Activated gamma-delta T cell treated with Interleukin-2 at 50 U/mL for 16 hours (primary cell): ENCODE data around the gene EIF4G1.

Source experiments
- DNase-seq: peaks from one replicate; pipeline ENCODE4 v3.0.0-alpha.2; 2020

Gene EIF4G1

DNA sequence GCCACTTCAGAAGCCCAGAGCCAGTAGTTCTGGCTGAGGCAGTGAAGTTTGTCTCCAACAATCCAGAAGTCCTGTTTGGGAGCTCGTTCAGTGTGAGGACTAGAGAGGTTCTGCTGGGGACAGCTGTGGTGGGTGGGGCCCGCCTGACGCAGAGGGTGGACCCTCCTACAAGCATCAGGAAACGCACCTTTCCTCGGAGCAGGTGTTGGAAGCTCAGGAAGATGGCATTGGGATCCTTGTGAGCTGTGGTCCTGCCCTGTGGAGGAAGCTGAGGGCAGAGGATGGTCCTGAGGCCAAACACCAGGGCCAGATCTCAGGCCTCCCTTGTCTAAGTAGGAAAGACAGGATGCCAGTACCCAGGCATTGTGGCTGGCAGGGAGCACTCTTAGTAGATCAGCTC, 58.5 kb downstream of the EIF4G1 start:
- DNase-seq, result no peak

DNA sequence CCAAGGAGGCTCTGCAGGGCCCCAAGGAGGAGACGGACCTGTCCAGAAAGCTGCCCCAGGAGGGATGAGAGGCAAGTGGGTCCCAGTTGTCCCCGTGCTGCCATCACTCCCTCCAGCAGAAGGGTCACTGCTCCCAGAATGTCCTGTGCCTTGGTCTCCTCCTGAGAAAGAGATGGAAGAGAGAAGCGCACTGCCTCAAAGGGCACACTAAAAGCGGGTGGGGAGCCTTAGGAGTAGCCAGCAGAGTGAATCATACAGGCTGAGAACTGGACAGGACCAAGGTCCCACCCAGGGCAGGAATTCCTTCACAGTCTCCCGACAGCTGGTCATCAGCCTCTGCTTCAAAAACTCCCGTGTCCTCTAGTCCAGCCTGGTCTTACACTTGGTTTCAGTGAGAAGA, 59.0 kb downstream of the EIF4G1 start:
- DNase-seq, result no peak

DNA sequence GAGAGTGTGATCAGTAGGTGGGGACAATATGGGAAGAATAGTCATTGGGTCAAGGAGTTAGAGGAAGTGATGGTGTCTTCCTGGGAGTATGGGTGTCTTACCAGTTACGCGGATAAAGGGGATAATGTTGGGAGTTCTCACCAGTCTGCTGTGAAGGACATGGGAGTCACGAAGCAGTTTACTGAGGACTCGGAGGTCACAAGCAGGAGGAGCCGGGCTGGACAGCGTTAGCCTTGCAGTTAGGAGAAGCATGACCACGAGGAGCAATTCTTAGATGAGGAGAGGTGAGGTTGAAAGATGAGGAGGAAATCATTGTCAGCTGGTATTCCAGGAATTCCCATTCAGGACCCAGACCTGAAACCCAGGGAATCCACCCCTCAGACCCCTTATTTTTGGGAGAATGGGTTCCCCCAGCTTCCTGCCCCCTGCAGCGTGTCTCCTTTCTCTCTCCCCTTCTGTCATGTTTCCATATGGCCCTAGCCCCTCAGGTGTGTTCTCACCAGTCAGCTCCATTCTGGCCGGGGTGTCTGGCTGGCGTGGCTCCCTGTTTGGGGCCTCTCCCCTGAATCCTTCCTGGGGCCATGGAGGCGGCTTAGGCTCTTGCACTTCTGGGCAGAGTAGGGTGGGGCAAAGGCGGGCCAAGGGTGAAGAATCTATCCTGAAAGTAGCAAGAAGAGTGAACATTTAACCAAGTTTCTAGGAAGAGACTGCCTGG, 61.5 kb downstream of the EIF4G1 start:
- no peak for DNase-seq

DNA sequence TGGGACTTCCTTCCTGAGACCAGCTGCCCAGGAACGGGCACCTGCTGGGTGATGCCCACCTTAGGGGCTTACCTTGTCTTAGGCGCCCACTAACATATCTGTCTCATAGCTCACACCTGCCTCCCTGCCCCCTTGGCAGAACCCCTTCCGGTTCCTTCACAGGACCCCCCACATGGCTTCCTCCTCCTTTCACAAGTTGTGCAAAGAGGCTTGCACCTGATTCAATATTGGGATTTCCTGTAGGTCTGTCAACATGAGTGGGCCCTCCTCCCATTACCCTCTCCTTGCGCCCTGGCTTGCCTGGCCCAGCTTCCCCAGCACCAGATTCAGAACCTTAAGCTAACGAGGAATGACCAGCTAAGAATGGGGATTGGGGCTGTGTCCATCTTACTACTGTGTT, 63.0 kb downstream of the EIF4G1 start:
- DNase-seq, result no peak

DNA sequence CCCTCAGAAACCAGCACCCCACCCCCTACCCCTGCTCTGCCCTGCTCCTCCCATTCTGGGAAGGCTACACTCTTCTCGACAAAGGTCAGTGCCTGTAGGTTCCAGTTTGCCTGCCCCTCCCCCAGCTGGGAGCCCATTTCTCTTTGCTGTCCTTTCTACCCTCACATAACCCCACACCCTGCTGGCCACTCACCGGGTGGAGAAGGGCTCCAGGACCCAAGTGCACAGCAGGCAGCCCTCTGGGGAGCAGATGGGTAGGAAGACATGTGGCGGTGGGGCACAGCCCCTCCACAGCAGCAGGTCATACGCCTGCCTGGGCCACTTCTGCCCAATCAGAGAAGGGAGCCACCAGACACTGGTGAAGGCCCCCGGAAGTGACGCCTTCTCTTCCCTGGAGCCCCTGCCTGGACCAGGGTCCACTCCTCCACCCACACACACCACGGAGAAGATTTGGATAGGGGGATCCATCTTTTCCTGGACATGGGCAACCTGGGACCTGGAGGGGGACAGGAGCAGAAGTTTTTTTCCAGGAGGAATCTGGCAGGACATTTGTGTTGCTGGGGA, 63.6 kb downstream of the EIF4G1 start, which contains the start of gene THPO:
Gene THPO, minus strand, starts transcription at position 326 of the 564 bp plus-strand sequence. CDS start 1,948 bp downstream, outside the sequence.
- no peak for DNase-seq

DNA sequence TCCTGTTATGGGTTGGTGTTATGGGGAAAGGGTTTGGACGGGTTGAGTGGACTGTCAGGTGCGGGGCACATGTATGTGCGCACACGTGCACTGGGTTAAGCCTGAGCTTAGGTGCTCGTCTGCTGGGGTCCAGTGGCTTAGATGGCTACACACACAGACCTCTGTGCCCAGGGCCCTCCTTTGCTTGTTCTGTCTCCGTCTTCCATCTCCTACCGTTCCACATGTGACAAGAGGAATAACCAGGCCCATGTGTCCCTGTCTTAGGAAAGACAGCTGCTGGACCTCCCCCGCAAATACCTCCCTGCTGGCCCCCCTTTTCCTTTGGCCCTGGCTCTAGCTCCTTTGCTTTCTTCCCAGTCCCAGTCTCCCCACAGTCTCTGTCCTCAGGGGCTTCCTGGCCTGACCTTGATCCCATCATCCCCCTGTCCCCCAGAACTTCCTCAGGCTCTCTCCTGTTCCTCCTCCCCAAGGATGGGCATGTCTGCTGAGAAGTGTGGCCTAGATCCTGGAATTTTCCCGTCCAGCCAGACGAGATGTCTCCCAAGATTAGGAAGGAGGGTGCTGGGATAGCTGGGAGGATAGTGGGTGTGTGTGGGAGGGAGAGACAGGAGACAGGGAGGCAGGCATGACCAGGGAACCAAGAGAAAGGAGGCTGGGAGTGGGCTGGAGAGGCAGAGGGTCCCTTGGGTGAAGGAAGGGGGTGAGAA, 64.4 kb downstream of the EIF4G1 start:
- DNase-seq, result no peak

DNA sequence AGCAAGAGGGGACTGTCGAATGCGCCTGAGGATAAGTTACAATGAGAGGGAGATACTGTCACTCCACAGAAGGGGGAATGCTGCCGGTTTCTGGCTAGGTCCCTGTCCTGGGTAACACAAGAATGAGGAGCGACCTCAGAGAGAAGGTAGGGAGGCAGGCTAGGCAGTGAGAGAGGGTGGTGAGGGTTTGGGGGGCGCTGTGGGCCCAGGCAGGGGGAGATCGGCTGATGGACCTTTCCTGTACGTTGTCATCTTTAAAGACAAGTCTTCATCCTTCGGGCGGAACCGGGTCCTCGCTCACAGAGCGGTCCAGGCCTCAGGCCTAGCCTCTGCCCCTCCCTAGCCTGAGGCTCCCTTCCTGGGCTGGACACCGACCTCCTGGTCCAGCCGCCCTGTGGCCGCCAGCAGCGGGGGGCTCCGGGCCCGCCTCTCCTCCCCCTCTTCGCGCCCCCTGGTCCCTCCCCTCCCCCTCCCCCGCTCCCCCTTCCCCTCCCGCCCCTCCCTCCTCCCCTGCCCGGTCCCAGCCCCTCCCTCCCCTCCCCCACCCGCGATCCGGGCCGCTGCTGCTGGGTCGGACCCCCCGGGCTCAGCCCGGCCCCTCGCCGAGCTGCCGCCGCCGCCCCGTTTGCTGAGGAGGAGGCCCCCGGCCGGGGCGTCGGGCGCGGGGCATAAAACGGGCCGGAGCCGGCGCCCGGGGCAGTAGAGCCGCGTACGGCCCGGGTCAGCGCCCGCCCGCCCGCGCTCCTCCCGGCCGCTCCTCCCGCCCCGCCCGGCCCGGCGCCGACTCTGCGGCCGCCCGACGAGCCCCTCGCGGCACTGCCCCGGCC, 65.2 kb downstream of the EIF4G1 start, which contains the start of gene CHRD:
Gene CHRD, plus strand, starts transcription at position 697 of the 827 bp plus-strand sequence. CDS start 265 bp downstream, outside the sequence.
- DNase-seq, result no peak

DNA sequence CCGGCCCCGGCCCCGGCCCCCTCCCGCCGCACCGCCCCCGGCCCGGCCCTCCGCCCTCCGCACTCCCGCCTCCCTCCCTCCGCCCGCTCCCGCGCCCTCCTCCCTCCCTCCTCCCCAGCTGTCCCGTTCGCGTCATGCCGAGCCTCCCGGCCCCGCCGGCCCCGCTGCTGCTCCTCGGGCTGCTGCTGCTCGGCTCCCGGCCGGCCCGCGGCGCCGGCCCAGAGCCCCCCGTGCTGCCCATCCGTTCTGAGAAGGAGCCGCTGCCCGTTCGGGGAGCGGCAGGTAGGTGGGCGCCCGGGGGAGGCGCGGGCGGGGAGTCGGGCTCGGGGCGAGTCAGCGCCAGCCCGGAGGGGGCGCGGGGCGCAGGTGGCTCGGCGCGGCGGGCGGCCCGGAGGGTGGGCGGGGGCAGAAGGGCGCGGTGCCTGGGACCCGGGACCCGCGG, 65.8 kb downstream of the EIF4G1 start:
- DNase-seq, result no peak

DNA sequence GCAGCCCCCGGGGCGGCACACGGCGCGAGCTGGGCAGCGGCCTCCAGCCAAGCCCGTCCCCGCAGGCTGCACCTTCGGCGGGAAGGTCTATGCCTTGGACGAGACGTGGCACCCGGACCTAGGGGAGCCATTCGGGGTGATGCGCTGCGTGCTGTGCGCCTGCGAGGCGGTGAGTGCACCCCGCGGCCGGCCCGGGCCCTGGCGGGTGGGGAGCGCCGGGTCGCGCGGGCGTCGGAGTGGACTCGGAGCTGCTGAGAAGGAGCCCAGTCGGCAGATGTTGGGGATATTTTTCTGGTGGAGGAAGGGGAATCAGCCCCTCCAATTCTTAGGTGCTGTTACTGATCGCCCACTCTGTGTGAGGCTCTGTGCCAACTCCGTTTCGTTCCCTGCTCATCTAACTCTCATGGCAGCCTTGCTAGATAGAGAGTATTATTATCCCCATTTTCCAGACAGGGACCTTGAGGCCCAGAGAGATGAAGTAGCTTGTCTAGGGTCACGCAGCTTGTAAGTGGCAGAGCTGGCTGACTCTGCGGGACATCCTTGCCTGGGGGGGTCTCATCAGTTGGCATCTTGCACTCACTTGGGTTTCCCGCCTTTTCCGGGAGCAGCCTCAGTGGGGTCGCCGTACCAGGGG, 66.3 kb downstream of the EIF4G1 start:
- DNase-seq, result no peak

DNA sequence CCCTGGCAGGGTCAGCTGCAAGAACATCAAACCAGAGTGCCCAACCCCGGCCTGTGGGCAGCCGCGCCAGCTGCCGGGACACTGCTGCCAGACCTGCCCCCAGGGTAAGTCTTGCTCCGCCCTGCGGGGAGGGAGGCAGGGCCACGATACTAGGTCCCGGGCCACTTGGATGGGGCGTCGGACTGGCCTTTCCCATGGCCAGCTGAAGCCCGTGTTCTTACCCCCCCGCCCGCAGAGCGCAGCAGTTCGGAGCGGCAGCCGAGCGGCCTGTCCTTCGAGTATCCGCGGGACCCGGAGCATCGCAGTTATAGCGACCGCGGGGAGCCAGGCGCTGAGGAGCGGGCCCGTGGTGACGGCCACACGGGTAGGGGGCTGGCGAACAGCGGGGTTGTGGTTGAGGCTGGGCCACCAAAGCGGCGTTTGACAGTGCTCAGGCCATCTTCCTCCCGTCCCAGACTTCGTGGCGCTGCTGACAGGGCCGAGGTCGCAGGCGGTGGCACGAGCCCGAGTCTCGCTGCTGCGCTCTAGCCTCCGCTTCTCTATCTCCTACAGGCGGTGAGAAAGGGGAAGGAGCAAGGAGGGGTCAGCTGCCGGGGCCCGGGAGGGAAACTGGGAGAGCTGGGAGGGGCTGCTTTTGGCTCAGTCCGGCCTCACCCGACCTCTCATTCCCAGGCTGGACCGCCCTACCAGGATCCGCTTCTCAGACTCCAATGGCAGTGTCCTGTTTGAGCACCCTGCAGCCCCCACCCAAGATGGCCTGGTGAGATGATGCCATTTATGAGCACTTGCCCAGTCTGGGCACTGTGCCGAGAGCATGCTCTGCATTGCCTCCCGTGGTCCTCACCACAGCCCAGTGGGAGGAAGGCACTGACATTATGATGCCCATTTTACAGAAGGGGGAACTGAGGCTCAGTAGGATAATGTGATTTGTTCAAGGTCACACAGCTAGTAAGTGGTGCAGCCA, 67.1 kb downstream of the EIF4G1 start:
- no peak for DNase-seq

DNA sequence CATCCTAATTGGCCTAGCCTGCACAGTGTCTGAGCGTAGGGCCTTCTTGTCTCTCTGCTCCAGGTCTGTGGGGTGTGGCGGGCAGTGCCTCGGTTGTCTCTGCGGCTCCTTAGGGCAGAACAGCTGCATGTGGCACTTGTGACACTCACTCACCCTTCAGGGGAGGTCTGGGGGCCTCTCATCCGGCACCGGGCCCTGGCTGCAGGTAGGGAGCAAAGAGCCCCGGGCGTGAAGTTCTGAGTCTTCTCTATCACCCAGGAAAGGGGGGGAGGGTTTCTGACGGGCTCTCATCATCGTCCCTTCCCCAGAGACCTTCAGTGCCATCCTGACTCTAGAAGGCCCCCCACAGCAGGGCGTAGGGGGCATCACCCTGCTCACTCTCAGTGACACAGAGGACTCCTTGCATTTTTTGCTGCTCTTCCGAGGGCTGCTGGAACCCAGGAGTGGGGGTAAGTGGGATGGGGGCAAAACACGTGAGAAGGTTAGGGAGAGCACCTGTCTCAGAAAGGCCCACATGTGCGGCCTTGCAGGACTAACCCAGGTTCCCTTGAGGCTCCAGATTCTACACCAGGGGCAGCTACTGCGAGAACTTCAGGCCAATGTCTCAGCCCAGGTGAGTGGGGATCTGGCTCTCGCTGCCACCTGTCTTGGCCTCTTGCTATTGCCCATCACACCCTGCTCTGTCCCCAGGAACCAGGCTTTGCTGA, 68.1 kb downstream of the EIF4G1 start:
- DNase-seq, result no peak

DNA sequence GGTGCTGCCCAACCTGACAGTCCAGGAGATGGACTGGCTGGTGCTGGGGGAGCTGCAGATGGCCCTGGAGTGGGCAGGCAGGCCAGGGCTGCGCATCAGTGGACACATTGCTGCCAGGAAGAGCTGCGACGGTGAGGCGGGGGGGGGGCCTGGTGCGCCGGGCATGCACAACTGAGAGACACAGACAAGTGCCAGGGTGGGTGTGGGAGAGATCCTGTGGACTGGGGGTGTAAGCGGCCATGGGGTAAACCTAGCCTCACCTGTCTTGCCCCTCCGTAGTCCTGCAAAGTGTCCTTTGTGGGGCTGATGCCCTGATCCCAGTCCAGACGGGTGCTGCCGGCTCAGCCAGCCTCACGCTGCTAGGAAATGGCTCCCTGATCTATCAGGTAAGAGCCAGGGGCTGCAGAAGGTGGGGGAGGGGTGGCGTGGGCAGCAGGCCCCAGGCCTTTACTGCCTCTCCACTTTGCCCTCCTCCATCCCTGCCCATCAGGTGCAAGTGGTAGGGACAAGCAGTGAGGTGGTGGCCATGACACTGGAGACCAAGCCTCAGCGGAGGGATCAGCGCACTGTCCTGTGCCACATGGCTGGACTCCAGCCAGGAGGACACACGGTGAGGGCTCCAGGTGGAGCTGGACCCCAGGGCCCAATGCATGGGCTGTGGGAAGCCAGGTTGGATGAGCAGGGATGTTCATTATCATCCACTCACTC, 68.8 kb downstream of the EIF4G1 start:
- DNase-seq, result no peak

DNA sequence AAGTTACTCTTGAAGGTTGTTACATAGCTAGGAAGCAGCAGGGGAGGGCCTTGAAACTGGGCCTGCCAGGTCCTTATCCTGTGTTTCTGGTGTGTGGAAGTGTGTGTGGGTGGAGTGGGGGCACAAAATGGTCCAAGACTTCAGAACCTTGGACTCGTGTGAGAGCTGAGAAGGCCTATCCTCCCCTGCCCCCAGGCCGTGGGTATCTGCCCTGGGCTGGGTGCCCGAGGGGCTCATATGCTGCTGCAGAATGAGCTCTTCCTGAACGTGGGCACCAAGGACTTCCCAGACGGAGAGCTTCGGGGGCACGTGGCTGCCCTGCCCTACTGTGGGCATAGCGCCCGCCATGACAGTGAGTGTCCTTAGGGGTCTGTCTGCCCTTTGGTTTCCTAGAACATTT, 69.9 kb downstream of the EIF4G1 start:
- DNase-seq, result no peak
